Measurements from ENCODE around the gene ARID3C. TPM values are rescaled to one million over a fixed set of nuclear protein-coding genes. Genes with fewer than 3 reads are reported as not detected.

Gene ARID3C
- total RNA-seq, 4 donors from 2014 or later = not detected

GRCh38 chr9:34624475-34625185 lies 4.2 kb downstream of the ARID3C start:
- TF ChIP-seq CTCF (IDR thresholded peaks at IDR 0.05; ENCODE audit: low read depth) = no peak

GRCh38 chr9:34623374-34624235 lies 5.3 kb downstream of the ARID3C start:
- no peak for TF ChIP-seq CTCF (IDR thresholded peaks at IDR 0.05; ENCODE audit: low read depth)

- TF ChIP-seq CTCF (IDR thresholded peaks at IDR 0.05; ENCODE audit: low read depth) = no peak
Observed at GRCh38 chr9:34620061-34620994, 8.5 kb downstream of the ARID3C start, which contains the start of gene DCTN3. DCTN3 (minus strand) TSS chr9:34620495; CDS start chr9:34620464, 31 bp downstream.

- no peak for TF ChIP-seq CTCF (IDR thresholded peaks at IDR 0.05; ENCODE audit: low read depth)
Observed at GRCh38 chr9:34615132-34615531, 13.7 kb downstream of the ARID3C start.

- TF ChIP-seq CTCF (IDR thresholded peaks at IDR 0.05; ENCODE audit: low read depth) = no peak
Observed at GRCh38 chr9:34612788-34613390, 16.0 kb downstream of the ARID3C start.

GRCh38 chr9:34611811-34612787 lies 16.8 kb downstream of the ARID3C start, which contains the start of gene RPP25L:
RPP25L (minus strand) TSS chr9:34612097; CDS start chr9:34611296, 801 bp downstream.
- no peak for TF ChIP-seq CTCF (IDR thresholded peaks at IDR 0.05; ENCODE audit: low read depth)
